Hematopoietic multipotent progenitor cell treated with erythropoietin and hydrocortisone succinate and interleukin-3 and kit ligand, for 15 days (in vitro differentiated cells): ENCODE measurements around the gene TAF1C.

Source experiments
- DNase-seq: peaks from one replicate; pipeline ENCODE4 v3.0.0-alpha.2; 2015; ENCODE audit warnings: low spot score

The TAF1C gene

DNA sequence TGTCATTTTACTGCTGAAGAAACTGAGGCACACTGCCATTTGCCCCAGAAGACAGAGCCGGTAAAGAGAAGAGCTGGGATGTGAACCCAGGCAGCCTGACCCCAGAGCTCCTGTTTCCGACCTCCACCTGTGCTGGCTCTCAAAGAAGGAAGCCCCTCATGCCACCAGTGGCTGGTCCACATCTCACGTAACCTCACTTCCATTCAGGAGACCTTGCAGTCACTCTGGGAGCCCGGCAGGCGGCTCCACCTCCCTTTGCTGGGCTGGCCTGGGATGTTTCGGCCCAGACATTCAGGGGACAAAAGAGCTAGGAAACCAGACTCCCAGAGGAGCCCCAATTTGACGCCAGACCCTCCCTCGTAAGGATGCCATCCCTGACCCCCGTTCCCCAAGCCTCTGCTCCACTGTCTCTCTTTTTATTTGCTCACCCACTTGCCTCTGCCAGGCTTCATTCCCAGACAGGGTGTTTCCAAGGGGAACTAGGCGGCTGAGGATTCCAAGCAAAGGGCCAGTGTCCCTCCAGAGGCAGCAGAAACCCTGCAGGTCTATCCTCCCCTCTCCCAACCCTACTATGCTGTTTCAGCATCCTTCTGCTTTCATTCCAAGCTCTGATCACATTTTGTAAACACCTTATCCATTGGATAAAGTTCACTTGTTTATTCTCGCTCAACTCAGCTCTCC is 2.8 kb downstream of the TAF1C start:
- DNase-seq: no peak

DNA sequence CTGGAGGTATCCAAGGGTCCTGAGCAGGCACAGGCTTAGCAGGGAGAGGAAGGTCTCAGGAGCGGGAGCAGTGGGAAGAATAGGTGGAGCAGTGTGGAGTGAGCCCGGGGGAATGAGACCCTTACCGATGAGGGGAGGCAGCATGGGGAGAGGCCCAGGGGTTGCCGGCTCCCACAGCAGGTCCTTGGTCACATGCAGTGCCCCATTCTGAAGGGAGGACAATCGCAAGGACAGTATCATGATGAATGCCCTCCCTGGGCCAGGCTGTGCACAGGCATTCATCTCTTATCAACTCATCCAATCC is 3.3 kb downstream of the TAF1C start:
- no peak for DNase-seq

DNA sequence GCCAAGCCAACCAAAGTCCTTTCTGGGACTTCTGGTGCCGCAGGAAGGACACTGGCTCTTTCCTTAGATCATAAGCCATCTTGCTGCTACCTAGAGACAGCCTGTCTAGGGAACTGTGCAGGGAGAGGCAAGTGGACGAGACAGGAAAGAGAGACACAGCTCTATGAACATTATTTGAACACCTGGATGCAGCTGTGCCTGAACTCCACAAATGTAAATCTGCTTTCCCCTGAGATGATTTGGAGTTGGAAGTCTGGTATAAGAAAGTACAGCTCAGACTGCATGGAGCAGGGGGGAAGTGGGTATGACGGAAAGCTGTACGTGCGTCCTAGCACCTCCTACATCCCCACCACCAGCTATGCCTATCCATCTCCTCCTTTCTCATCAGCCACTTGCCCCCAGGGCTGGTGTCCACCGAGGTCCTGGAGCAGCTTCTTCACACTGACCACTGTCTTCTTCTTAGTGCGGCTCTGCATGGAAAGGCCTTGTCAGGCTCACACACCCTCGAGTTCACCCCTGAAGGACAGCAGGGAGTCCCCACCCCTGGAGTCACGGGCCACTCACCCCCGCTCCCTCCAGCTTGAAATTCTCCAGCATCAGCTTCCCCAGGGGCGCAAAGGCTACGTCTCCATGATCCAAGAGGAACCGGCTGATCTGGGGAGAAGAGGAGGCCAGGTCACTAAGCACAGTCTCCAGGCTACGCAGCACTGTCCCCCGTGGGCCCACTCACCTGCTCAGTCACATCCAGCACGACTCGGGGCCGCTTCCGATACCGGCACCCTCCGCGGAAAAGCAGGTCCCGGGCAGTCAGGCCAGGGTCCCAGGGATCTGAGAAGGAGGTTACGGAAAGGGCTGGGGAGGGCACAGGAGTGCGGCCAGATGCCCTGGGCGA is 3.9 kb downstream of the TAF1C start:
- no peak for DNase-seq

- no peak for DNase-seq
Measured at GRCh38 chr16:84182104-84182503, 4.8 kb downstream of the TAF1C start.

GRCh38 chr16:84181144-84181915 is 5.5 kb downstream of the TAF1C start:
- DNase-seq: no peak

DNA sequence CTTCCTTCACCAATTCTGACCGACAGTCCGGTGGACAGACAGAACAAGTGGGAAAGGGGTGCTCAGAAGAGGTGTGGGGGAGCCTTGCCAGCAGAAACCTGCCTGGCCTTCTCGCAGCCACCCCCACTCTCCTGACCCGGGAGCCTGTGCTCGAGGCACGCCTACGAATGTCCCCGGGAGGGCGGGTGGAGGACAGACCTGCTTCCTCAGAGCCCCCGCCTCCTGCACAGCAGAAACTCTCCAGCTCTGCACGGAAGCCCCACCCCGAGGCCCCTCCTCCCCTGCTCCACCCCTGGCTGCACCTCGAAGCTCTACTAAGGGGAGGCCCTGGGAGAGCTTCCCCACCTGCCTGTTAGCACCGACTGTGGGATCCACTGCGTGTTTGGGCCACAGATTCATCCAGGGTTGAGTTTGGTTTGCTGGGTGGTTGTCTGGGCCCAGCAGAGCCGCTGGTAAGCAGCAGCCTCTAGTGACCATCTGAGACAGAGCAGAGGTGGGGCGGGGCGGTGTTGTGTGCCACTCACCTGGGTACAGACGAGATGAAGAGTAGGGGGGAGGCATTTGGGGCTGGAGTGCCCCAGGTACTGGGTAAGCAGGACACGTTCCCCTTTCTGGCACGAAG is 6.2 kb downstream of the TAF1C start:
- DNase-seq: no peak

DNA sequence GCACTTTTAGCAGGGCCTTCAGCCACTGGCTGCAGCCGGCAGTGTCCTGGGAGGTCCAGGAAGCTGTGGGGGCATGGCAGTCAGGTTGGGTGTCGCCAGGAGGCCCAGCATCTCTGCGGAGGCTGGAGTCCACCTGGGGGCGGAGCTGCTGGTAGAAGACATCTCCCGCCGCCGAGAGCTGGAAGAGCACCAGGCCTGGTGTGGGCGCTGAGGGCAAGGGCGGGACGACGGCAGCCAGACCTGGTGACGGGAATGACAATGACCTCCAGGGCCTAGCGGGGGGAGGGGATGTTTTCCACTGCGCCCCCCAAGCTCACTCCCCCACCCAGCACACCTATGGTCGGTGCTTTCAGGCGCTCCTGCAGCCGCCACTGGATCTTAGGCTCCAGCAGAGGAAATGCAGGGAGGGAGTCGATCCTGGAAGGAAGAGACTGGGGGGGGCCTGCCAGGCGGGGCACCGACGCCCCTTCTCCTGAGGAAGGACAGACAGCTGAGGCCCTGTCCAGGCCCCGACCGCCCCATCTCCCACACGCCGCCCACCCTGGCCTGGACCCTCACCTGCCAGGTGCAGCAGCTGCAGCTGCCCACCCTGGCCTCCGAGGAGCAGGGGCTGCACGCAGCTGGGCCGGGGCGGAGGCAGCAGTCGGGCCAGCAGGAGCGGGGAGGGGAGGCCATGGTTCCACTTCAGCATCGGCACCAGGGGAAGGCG is 7.1 kb downstream of the TAF1C start:
- no peak for DNase-seq

DNA sequence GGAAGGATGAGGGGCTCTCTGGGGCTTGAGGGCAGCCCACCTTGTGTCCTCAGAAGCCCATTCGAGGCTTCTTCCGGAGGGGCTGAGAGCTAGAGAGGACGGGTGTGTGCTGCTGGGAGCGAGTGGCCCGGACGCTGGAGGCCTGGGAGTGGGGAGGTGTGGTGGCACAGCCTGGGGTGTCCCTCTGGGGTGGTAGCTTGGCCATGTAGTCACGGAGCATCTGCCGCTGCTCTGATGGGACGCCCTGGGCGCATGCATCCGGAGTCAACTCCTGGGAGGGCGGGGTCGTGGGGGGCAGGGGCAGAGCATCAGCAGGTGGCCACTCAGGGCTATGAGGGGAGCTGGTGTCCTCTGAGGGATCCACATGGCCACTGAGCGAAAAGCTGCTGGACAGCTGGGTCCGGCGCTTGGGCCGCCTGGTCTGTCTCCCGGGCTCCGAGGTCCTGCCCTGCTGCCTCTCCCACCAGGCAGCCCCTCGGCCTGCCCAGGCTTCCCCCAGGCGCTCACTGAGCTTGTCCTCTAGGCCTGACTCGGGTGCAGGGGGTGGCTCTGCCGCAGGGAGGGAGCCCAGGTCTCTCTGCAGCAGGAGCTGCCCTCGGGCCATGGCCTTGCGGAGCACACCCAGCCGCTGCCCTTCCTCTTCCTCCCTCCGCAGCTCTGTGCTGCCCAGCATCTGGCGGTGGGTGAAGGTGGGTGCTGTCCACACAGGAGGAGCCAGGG is 7.8 kb downstream of the TAF1C start:
- DNase-seq: no peak

DNA sequence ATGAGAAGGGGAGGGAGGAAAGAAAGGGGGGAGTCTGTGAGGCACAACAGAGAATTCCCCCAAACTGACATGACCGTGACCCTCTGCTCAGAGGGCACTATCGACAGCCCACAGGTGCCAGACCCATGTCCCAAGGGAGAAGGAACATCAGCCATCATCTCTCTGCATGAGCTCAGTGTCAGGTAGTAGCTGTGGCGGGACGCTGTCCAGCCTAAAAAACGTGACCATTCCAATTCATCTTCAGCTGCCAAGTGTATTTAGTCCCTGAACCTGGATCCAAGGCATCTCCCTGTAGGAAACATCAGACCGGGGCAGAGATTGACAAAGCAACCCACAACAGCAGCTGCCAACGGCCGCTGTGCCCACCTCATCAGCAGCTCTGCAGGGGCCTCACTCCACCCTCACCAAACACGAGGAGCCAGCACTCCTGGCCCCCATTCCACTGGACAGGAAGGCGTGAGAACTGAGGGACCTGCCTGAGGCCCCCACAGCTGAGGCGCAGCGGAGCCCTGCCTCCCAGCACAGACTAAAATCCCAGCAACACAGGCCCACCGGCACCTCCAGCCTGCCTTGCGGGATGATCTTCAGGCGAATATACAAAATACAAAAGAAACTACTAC is 8.6 kb downstream of the TAF1C start:
- DNase-seq: no peak

GRCh38 chr16:84177741-84178073 is 9.2 kb downstream of the TAF1C start:
- DNase-seq: no peak

- no peak for DNase-seq
Measured at GRCh38 chr16:84176192-84177053, 10.4 kb downstream of the TAF1C start.

DNA sequence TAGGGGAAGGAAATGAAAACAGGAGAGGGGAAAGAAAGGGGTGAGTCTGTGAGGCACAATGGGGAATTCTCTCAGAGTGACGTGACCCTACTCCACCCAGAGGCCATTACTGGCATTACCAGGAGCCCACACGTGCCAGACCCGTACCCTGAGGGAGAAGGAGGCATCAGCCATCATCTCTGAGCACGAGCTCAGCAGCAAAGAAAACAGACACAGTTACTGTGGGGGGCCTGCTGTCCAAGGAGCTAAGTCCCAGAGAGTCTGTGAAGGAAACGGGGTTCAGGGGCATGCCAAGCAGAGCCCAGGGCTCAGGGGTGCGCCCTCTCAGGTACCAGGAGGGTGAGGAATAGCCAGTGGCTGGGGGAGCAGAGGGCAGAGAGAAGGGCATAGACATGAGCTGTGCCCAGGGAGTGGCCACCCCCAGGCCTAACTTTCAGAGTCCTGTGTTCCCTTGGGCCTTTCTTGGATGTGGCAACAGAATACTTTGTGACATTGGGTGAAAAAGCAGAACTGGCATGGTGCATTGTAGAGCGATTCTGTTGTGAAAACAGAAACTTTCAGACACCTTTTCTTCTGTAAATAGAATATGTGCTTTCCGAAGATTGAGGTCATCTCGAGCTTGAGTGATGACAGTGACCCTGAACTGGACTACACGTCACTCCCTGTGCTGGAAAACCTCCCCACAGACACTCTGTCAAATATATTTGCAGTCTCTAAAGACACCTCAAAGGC is 11.3 kb downstream of the TAF1C start:
- DNase-seq: peak; percentile 23

DNA sequence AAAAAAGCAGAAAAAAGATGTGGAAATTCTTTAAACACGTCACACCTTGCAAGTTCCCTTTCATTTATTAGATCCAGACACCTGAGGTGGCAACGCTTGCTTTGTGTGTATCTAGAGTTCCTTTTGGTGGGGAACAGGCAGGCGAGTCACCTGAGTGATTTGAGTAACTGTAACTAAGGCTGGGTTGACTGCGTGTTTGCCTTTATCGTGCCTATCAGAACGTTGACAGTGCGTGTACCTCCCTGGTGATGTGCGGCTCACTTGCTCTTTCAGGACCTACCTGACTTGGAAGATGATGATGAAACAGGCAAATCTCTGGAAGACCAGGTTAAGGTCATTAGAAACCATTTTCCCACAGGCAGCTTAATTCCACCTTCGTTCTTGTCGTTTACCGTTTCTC is 12.5 kb downstream of the TAF1C start:
- DNase-seq: no peak

GRCh38 chr16:84169765-84170310 is 17.0 kb downstream of the TAF1C start:
- DNase-seq: no peak

DNA sequence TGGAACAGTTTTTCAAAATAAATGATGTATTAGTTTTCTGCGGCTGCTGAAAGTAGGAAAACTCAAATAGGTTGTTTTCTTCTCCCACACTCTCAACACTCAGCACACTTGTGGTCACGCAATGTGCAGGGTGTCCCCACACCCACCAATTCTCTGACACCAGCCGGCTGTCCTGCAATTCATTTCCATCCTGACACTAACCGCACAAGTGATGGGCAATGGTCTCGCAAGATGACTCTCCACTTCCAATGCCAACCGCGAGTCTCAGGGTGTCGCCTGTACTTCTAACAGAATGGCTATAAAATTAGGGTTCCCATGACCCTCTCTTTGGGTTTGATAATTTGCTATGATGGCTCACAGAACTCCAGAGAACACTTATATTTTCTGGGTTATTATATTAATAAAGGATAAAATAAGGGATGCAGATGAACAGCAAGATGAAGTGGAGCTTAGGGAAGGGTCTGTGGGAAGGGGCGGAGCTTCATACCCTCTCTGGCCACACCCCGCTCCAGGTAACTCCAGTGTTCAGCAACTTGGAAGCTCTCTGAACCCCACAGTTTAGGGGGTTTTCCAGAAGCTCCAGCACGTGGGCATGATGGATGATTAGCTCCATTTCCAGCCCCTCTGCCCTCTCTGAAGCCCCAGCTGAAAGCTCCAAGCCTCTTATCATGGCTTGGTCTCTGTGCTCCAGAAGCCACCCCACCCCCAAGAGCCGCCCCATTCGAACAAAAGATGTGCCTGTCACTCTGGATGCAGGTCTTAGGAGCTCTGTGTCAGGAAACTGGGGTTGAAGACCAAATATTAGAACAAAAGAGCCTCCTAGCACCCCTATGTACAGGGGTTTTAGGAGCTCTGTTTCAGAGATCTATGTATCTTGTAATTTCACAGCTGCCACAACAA is 19.8 kb downstream of the TAF1C start:
- no peak for DNase-seq

GRCh38 chr16:84165746-84166145 is 21.1 kb downstream of the TAF1C start:
- no peak for DNase-seq

GRCh38 chr16:84161801-84162200 is 25.1 kb downstream of the TAF1C start:
- DNase-seq: no peak

DNA sequence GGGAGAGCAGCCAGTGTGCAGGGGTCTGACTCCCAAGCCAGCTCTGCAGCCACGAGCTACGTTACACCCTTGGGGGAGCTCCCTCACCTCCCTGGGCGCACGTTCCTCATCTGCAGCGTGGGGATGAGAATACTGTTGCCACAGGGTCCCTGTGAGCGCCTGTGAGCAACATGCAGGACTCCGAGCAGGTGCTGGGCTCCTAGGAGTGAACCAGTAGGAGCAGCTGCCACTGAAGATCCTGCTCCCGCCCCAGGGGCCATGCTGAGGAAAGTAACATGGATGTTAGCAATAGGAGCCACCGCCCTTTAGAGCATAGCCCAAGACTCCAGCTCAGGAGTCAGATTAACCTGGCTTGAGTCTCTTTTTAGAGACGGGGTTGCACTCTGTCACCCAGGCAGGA is 25.8 kb downstream of the TAF1C start:
- no peak for DNase-seq
